ENCODE data around the gene EPYC. TPM values are rescaled to one million over a fixed set of nuclear protein-coding genes. Genes with fewer than 3 reads are reported as not detected.
A peak's percentile ranks its signal among the peaks of the same experiment; 100 is the strongest.

Gene EPYC
- total and polyA plus RNA-seq, 2 of the 13 experiments (the other 11 are each of a cell fraction or from before 2014, with no cell fraction given), result not detected

GRCh38 chr12:90965204-90965603 lies 39.6 kb downstream of the EPYC start:
- Histone ChIP-seq H3K79me2 (ENCODE audit: insufficient read depth, low read length) (no peaks in the 10 kb centered on the region), H3K4me3 (replicated peaks in 1 of 3; ENCODE audit: insufficient read depth in 1 of 3, low read depth in 2 of 3, low read length in 3 of 3) (no peak overlapping the region), H4K20me1 (ENCODE audit: insufficient read depth, low read length) (no peaks in the 10 kb centered on the region), H3K27ac (ENCODE audit: extremely low read length, insufficient read depth, low read length) (no peak overlapping the region), H3K4me2 (ENCODE audit: low read depth, low read length) (no peak overlapping the region), H3K9me3 (ENCODE audit: low read length) (no peaks in the 10 kb centered on the region), H2AFZ (ENCODE audit: low read length) (no peak overlapping the region), H3K9ac (ENCODE audit: insufficient read depth, low read depth, low read length) (no peak overlapping the region), H3K27me3 (ENCODE audit: control insufficient read depth in 1 of 2, insufficient read depth in 2 of 2, low read length in 2 of 2) (no peaks in the 10 kb centered on the region), H3K36me3 (replicated peaks in 1 of 2; ENCODE audit: control insufficient read depth in 1 of 2, insufficient read depth in 2 of 2, low read length in 2 of 2) (no peaks in the 10 kb centered on the region), H3K4me1 (ENCODE audit: insufficient read depth, low read length) (no peaks in the 10 kb centered on the region)
- CTCF ChIA-PET (ENCODE audit: low intra/inter-chr PET ratio, low total read pairs), result no interaction called here
- 7% methylated on average over 2 of the region's 2 CpGs for WGBS (ENCODE audit: low lambda C conversion rate)
- FAIRE-seq (no peak), DNase-seq (ENCODE audit: low spot score) (no peak), ATAC-seq (no peak)
- POLR2A ChIA-PET, result no interaction called here
- BruUV-seq (replicated peaks), result no TSS peak
- TF ChIP-seq ZFP90 (CRISPR knock-in tag; IDR thresholded peaks at IDR 0.05; ENCODE audit: borderline replicate concordance) (no peak), FOXJ3 (CRISPR knock-in tag; IDR thresholded peaks at IDR 0.05; ENCODE audit: borderline replicate concordance) (no peak), MAFK (conservative IDR thresholded peaks at IDR 0.05 in 1 of 2, IDR thresholded peaks at IDR 0.05 in 1 of 2; ENCODE audit: low read length in 2 of 2) (peak; percentile 20 to 44; a peak in 2 of 4 replicates), ZNF496 (CRISPR knock-in tag; IDR thresholded peaks at IDR 0.05; ENCODE audit: insufficient replicate concordance) (no peak), ZNF850 (CRISPR knock-in tag; conservative IDR thresholded peaks at IDR 0.05) (no peak), DMAP1 (CRISPR knock-in tag; IDR thresholded peaks at IDR 0.05) (no peak), NFE2L2 (IDR thresholded peaks at IDR 0.05; ENCODE audit: low read length) (peak; percentile 57)
- in situ Hi-C loops (cut with HindIII; ENCODE audit: extremely low pct_ligation_motif_present, low pct_unique_long_range_greater_than_20kb), result loop anchor here (25.0 kb wide), 1 partner anchor 372 kb away; no protein-coding TSS in a partner anchor
- intact Hi-C loops (cut with micrococcal nuclease; ENCODE audit: unreplicated experiment), result no loop called here

GRCh38 chr12:90964616-90965015 lies 40.2 kb downstream of the EPYC start:
- H3K4me1 ChIP-seq (ENCODE audit: insufficient read depth, low read length), result no peaks in the 10 kb centered on the region
- TF ChIP-seq RNF2 (conservative IDR thresholded peaks at IDR 0.05; ENCODE audit: low read depth) (no peak), ZFP82 (CRISPR knock-in tag; IDR thresholded peaks at IDR 0.05; ENCODE audit: borderline replicate concordance) (no peak), ZNF558 (CRISPR knock-in tag; IDR thresholded peaks at IDR 0.05; ENCODE audit: borderline replicate concordance) (no peak), MATR3 (CRISPR knock-in tag; IDR thresholded peaks at IDR 0.05) (no peak), IRF1 (CRISPR knock-in tag; IDR thresholded peaks at IDR 0.05; ENCODE audit: low read depth) (no peak), NR2F6 (IDR thresholded peaks at IDR 0.05) (no peak), NR2F6 (CRISPR knock-in tag; IDR thresholded peaks at IDR 0.05) (no peak), NR2C2 (CRISPR knock-in tag; IDR thresholded peaks at IDR 0.05; ENCODE audit: borderline replicate concordance) (no peak), MAFK (conservative IDR thresholded peaks at IDR 0.05 in 1 of 2, IDR thresholded peaks at IDR 0.05 in 1 of 2; ENCODE audit: low read length in 2 of 2) (no peak), GATAD1 (CRISPR knock-in tag; IDR thresholded peaks at IDR 0.05) (no peak)
- 0% methylated on average over 2 of the region's 2 CpGs for WGBS (ENCODE audit: low lambda C conversion rate)
- ATAC-seq (no peak), FAIRE-seq (no peak), DNase-seq (ENCODE audit: low spot score) (no peak)
- no peaks in the 10 kb centered on the region for H3K36me3 ChIP-seq (replicated peaks in 1 of 2; ENCODE audit: control insufficient read depth in 1 of 2, insufficient read depth in 2 of 2, low read length in 2 of 2)
- in situ Hi-C loops (cut with HindIII; ENCODE audit: extremely low pct_ligation_motif_present, low pct_unique_long_range_greater_than_20kb), result loop anchor here (25.0 kb wide), 1 partner anchor 373 kb away; no protein-coding TSS in a partner anchor
- H4K20me1 ChIP-seq (ENCODE audit: insufficient read depth, low read length), result no peaks in the 10 kb centered on the region
- H3K79me2 ChIP-seq (ENCODE audit: insufficient read depth, low read length), result no peaks in the 10 kb centered on the region
- CTCF ChIA-PET (ENCODE audit: low intra/inter-chr PET ratio, low total read pairs), result no interaction called here
- H3K9me3 ChIP-seq (ENCODE audit: low read length), result no peaks in the 10 kb centered on the region
- no peaks in the 10 kb centered on the region for H3K27me3 ChIP-seq (ENCODE audit: control insufficient read depth in 1 of 2, insufficient read depth in 2 of 2, low read length in 2 of 2)
- intact Hi-C loops (cut with micrococcal nuclease; ENCODE audit: unreplicated experiment), result no loop called here
- no peak overlapping the region for H3K4me3 ChIP-seq (replicated peaks in 1 of 3; ENCODE audit: insufficient read depth in 1 of 3, low read depth in 2 of 3, low read length in 3 of 3)
- H3K27ac ChIP-seq (ENCODE audit: extremely low read length, insufficient read depth, low read length), result no peak overlapping the region
- H2AFZ ChIP-seq (ENCODE audit: low read length), result no peak overlapping the region
- BruUV-seq (replicated peaks), result no TSS peak
- H3K9ac ChIP-seq (ENCODE audit: insufficient read depth, low read depth, low read length), result no peak overlapping the region
- POLR2A ChIA-PET, result no interaction called here
- H3K4me2 ChIP-seq (ENCODE audit: low read depth, low read length), result no peak overlapping the region
